ENCODE measurements around the gene TRPM2. TPM values are rescaled to one million over a fixed set of nuclear protein-coding genes. Genes with fewer than 3 reads are reported as not detected.

Gene TRPM2
- total and polyA plus RNA-seq, 2 of the 4 experiments (the other 2 are of a cell fraction) = not detected

DNA sequence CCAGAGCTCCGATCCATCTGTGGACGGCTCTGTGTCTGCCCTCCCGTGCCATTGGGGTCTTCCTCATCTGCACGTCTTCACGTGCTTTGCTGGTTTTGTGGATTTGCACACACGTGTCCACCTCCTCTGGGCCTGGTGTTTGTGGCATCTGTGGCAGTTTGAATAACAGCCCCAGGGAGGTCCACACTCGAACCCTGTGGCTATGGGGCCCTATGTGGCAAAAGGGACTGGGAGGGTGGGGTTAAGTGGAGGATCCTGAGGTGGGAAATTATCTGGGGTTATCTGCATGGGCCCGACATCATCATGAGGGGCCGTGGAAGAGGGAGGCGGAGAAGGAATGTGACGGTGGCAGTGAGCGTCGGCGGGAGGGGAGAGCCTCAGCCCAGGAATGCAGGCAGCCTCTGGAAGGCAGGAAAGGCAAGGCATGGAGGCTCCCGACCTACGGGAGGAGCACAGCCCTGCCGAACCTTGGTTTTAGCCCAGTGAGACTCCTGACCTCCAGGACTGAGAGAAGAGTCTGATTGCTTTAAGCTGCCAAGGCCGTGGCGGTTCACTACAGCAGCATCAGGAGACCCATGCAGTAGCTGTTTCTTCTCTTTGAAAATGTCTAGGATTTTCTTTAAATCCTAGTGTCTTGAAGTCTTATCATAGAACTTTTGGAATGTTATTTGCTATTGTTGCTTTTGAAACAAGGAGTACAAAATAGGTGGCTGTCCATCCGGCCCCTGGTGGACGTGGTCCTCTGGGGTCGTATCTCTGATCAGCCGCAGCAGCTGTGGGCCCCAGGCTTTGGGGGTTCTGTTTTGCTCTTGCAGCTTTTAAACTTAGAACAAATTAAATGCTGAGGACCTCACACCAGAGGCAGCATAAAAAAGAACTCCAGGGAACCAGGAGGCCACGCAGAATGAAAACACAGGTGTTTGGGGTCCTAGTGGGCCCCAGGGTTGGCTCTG lies 61.9 kb downstream of the TRPM2 start:
- ChIA-PET POLR2A (ENCODE audit: unreplicated experiment) (no interaction called here), CTCF (no interaction called here)
- Histone ChIP-seq H4K91ac (ENCODE audit: insufficient read depth, low read depth, low read length) (no peak overlapping the region), H3K9me1 (ENCODE audit: insufficient read depth, low read length) (no peaks in the 10 kb centered on the region), H3K9ac (ENCODE audit: low read depth, low read length) (no peak overlapping the region), H3K4ac (ENCODE audit: low read depth, low read length) (no peak overlapping the region), H2AK9ac (replicated peaks; ENCODE audit: low read depth, low read length, poor library complexity) (no peak overlapping the region), H3K27me3 (ENCODE audit: control insufficient read depth, insufficient read depth, low read length) (no peaks in the 10 kb centered on the region), H4K5ac (ENCODE audit: low read depth, low read length) (no peak overlapping the region), H3K27ac (ENCODE audit: insufficient read depth, low read length) (no peak overlapping the region), H4K20me1 (ENCODE audit: insufficient read depth, low read length) (no peaks in the 10 kb centered on the region), H3K18ac (ENCODE audit: low read depth, low read length) (no peak overlapping the region), H2BK5ac (ENCODE audit: low read depth, low read length, poor library complexity, severe bottlenecking) (no peak overlapping the region), H2BK15ac (ENCODE audit: low read depth, low read length) (no peak overlapping the region), H3K4me1 (ENCODE audit: control insufficient read depth, insufficient read depth, low read length) (no peaks in the 10 kb centered on the region), H2AK5ac (ENCODE audit: low read depth, low read length) (no peak overlapping the region), H3K4me2 (ENCODE audit: low read depth, low read length) (no peak overlapping the region), H4K8ac (ENCODE audit: low read depth in 2 of 2, low read length in 2 of 2) (no peak overlapping the region), H3K36me3 (ENCODE audit: control insufficient read depth, insufficient read depth, low read length) (no peaks in the 10 kb centered on the region), H3K79me1 (ENCODE audit: low read depth in 1 of 2, low read length in 2 of 2) (no peaks in the 10 kb centered on the region), H3K14ac (replicated peaks; ENCODE audit: low read depth, low read length) (no peak overlapping the region), H3K56ac (ENCODE audit: extremely low read depth, insufficient read depth, low read length) (no peak overlapping the region), H2AFZ (replicated peaks; ENCODE audit: low read length, poor library complexity) (peak overlapping the region; percentile 14), H2BK120ac (ENCODE audit: low read depth, low read length) (no peak overlapping the region), H3K23ac (ENCODE audit: low read depth, low read length) (no peak overlapping the region), H3K4me3 (ENCODE audit: insufficient read depth, low read depth, low read length) (no peak overlapping the region), H2BK20ac (ENCODE audit: low read depth, low read length) (no peak overlapping the region), H3K9me3 (ENCODE audit: control insufficient read depth, insufficient read depth, low read length) (peaks cover 29% of the 10 kb centered on the region)
- in situ Hi-C loops (cut with MboI; ENCODE audit: low sequenced_read_pairs) = no loop called here
- no peak for ATAC-seq (ENCODE audit: low read depth)
- 46% methylated on average over 16 of the region's 24 CpGs; no CpG with 5 or more reads in 1 of the 2 experiments for WGBS, 2 experiments (ENCODE audit: extremely low coverage in 2 of 2, insufficient read length in 1 of 2)
- no TSS peak for BruUV-seq (replicated peaks)
- TF ChIP-seq, protein P1, sequence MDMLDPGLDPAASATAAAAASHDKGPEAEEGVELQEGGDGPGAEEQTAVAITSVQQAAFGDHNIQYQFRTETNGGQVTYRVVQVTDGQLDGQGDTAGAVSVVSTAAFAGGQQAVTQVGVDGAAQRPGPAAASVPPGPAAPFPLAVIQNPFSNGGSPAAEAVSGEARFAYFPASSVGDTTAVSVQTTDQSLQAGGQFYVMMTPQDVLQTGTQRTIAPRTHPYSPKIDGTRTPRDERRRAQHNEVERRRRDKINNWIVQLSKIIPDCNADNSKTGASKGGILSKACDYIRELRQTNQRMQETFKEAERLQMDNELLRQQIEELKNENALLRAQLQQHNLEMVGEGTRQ (IDR thresholded peaks at IDR 0.05; ENCODE audit: low read depth, low read length) = no peak
- no peak for TF ChIP-seq POLR2A (IDR thresholded peaks at IDR 0.05; ENCODE audit: low read depth, low read length)
- TF ChIP-seq CEBPB (IDR thresholded peaks at IDR 0.05; ENCODE audit: low read depth, low read length) = no peak
- TF ChIP-seq NFE2L2 (IDR thresholded peaks at IDR 0.05; ENCODE audit: low read depth, low read length) = no peak
- no peak for TF ChIP-seq BHLHE40 (IDR thresholded peaks at IDR 0.05; ENCODE audit: low read depth, low read length)
- dilution Hi-C loops (cut with HindIII; ENCODE audit: low sequenced_read_pairs, unreplicated experiment) = no loop called here
- intact Hi-C loops (cut with micrococcal nuclease) = no loop called here
- no peak for DNase-seq

Measured in IMR-90 (cell line).